ENCODE data around the gene CDH4. TPM values are rescaled to one million over a fixed set of nuclear protein-coding genes. Genes with fewer than 3 reads are reported as not detected.

Gene CDH4
- polyA plus RNA-seq, 6 donors from 2014 or later: not detected

DNA sequence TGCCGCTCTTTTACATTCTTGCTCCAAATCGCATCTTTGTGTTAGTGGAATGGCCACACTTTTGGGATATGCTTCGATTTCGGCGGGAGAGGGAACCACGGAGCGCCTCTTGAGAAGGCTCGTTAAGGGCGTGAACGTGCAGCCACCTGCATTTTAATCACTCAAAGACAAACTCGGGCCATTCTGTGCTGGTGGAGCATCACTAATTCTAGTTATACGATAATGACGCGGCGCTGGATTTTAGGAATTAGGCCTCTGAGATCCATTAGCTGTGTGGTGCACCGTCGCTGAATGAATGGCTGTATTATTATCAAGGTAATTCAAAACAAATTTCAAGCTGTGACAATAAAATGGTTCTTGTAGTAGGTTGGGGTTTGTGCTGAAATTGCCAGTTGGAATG, 305.6 kb downstream of the CDH4 start:
- peaks cover 0 to 14% (median 2%) of the 10 kb centered on the region in 7 donors for H3K9me3 Mint-ChIP-seq
- DNase-seq (no peak), ATAC-seq (ENCODE audit: low read depth in 2 of 2) (no peak)
- no peaks in the 10 kb centered on the region for H3K4me1 Mint-ChIP-seq
- H3K27me3 Mint-ChIP-seq: no peaks in the 10 kb centered on the region
- H3K4me3 Mint-ChIP-seq: no peak overlapping the region
- no peaks in the 10 kb centered on the region for H3K36me3 Mint-ChIP-seq
- H3K27ac Mint-ChIP-seq: no peak overlapping the region

DNA sequence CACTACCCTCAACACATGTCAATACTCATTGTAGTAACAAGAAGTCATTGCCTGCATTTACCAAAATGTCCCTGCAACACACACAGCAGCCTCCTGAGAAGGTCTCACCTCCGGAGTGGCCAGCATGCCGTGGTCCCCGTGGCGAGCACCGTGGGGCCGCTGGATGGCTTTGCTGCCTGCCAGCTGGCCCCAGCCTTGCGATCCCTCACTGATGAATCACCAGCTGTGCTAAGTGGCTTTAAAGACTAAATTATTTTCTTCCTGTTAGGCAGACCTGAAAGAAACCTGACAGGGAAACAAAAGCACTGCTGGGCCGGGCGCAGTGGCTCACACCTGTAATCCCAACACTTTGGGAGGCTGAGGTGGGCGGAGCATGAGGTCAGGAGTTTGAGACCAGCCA, 306.7 kb downstream of the CDH4 start:
- no peaks in the 10 kb centered on the region for H3K4me1 Mint-ChIP-seq
- ATAC-seq (ENCODE audit: low read depth in 2 of 2) (no peak), DNase-seq (no peak)
- no peaks in the 10 kb centered on the region for H3K27me3 Mint-ChIP-seq
- peaks cover 0 to 12% (median 2%) of the 10 kb centered on the region in 7 donors for H3K9me3 Mint-ChIP-seq
- H3K27ac Mint-ChIP-seq: no peak overlapping the region
- H3K4me3 Mint-ChIP-seq: peak overlapping the region in 1 of 8 donors; percentile 30
- H3K36me3 Mint-ChIP-seq: no peaks in the 10 kb centered on the region

GRCh38 chr20:61559706-61560315, 307.8 kb downstream of the CDH4 start:
- Mint-ChIP-seq H3K27ac (no peak overlapping the region), H3K36me3 (no peaks in the 10 kb centered on the region), H3K4me1 (no peaks in the 10 kb centered on the region), H3K4me3 (no peak overlapping the region), H3K27me3 (no peaks in the 10 kb centered on the region), H3K9me3 (peaks cover 0 to 13% (median 0%) of the 10 kb centered on the region in 7 donors)
- ATAC-seq (ENCODE audit: low read depth in 2 of 2) (no peak), DNase-seq (no peak)

DNA sequence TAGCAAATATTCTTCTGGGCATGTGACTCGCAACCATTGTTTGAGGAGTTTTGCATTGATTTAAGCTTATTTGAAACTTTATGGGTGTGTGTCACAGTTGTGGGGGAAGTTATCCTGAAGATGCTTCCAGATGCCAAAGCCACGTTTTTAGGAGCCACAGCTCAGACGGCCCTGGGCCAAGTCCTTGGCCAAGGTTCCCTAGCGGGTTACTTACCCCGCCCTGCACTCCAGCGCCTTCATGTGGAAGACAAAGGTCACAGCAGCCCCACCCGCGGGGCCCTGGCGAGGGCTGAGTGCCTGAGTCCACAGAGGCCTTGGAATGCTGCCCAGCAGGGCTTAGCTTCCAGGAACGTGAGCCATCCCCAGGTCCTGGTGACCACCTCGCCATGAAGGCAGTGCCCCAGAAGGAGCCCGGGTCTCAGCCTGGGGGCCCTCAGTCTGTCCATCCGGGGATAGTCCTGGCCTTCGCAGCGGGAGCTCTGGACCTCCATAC, 308.3 kb downstream of the CDH4 start:
- H3K9me3 Mint-ChIP-seq: peaks cover 0 to 13% (median 0%) of the 10 kb centered on the region in 7 donors
- no peaks in the 10 kb centered on the region for H3K4me1 Mint-ChIP-seq
- ATAC-seq (ENCODE audit: low read depth in 2 of 2) (no peak), DNase-seq (no peak)
- no peak overlapping the region for H3K27ac Mint-ChIP-seq
- H3K4me3 Mint-ChIP-seq: no peak overlapping the region
- no peaks in the 10 kb centered on the region for H3K36me3 Mint-ChIP-seq
- no peaks in the 10 kb centered on the region for H3K27me3 Mint-ChIP-seq

- Mint-ChIP-seq H3K9me3 (peaks cover 0 to 13% (median 1%) of the 10 kb centered on the region in 7 donors), H3K27me3 (no peaks in the 10 kb centered on the region), H3K4me3 (no peak overlapping the region), H3K36me3 (no peaks in the 10 kb centered on the region), H3K4me1 (no peaks in the 10 kb centered on the region), H3K27ac (peak overlapping the region in 1 of 6 donors; percentile 76)
- no peak for ATAC-seq (ENCODE audit: low read depth in 2 of 2)
- DNase-seq: no peak
Measured at GRCh38 chr20:61561111-61561830, 309.2 kb downstream of the CDH4 start.

GRCh38 chr20:61562491-61562890, 310.4 kb downstream of the CDH4 start:
- no peaks in the 10 kb centered on the region for H3K4me1 Mint-ChIP-seq
- H3K27me3 Mint-ChIP-seq: no peaks in the 10 kb centered on the region
- no peak overlapping the region for H3K4me3 Mint-ChIP-seq
- H3K36me3 Mint-ChIP-seq: no peaks in the 10 kb centered on the region
- no peak overlapping the region for H3K27ac Mint-ChIP-seq
- DNase-seq: no peak
- ATAC-seq (ENCODE audit: low read depth in 2 of 2): no peak
- peaks cover 0 to 13% (median 1%) of the 10 kb centered on the region in 7 donors for H3K9me3 Mint-ChIP-seq

DNA sequence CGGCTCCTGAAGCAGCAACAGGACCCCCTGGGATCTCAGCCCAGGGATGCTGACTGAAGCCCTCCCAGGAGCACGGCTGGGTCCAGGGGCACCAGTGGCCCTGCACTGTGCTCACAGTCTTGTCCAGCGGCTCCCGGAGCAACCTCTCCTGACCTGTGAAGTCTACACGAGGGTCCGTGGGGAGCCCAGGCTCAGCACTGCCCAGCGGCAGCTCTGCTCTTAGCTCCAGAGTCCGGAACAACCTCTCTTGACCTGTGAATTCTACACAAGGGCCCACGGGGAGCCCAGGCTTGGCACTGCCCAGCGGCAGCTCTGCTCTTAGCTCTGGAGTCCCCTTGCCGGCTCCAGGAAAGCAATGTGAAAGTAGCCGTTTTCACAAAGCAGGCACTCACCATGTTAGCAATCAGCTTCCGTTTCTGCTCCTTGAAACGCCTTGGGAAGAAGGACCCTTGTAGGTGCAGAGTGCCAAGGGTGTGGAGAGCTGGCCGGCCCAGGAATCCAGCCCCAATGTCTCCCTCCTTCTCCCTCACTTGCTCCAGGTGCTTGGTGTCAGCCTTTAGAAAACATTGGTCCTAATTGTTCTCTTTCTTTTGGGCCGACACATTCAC, 310.9 kb downstream of the CDH4 start:
- Mint-ChIP-seq H3K27me3 (no peaks in the 10 kb centered on the region), H3K9me3 (peaks cover 0 to 12% (median 1%) of the 10 kb centered on the region in 7 donors), H3K27ac (no peak overlapping the region), H3K4me3 (peak overlapping the region in 1 of 8 donors; percentile 37), H3K4me1 (no peaks in the 10 kb centered on the region), H3K36me3 (no peaks in the 10 kb centered on the region)
- no peak for ATAC-seq (ENCODE audit: low read depth in 2 of 2)
- no peak for DNase-seq

GRCh38 chr20:61564628-61565027, 312.6 kb downstream of the CDH4 start:
- ATAC-seq (ENCODE audit: low read depth in 2 of 2) (no peak), DNase-seq (no peak)
- Mint-ChIP-seq H3K27me3 (no peaks in the 10 kb centered on the region), H3K36me3 (no peaks in the 10 kb centered on the region), H3K4me1 (no peaks in the 10 kb centered on the region), H3K9me3 (peaks cover 0 to 17% (median 4%) of the 10 kb centered on the region in 7 donors), H3K27ac (no peak overlapping the region), H3K4me3 (no peak overlapping the region)

- ATAC-seq (ENCODE audit: low read depth in 2 of 2): no peak
- Mint-ChIP-seq H3K4me3 (no peak overlapping the region), H3K36me3 (no peaks in the 10 kb centered on the region), H3K9me3 (peaks cover 0 to 19% (median 7%) of the 10 kb centered on the region in 7 donors), H3K27ac (peak overlapping the region in 2 of 6 donors; percentile 31 to 49), H3K4me1 (no peaks in the 10 kb centered on the region), H3K27me3 (no peaks in the 10 kb centered on the region)
- no peak for DNase-seq
Measured at GRCh38 chr20:61565791-61566190, 313.7 kb downstream of the CDH4 start.

- Mint-ChIP-seq H3K9me3 (peaks cover 0 to 19% (median 7%) of the 10 kb centered on the region in 7 donors), H3K27ac (no peak overlapping the region), H3K36me3 (no peaks in the 10 kb centered on the region), H3K4me1 (no peaks in the 10 kb centered on the region), H3K4me3 (no peak overlapping the region), H3K27me3 (no peaks in the 10 kb centered on the region)
- DNase-seq: no peak
- ATAC-seq (ENCODE audit: low read depth in 2 of 2): no peak
Measured at GRCh38 chr20:61566691-61567090, 314.6 kb downstream of the CDH4 start.

- H3K4me1 Mint-ChIP-seq: no peaks in the 10 kb centered on the region
- DNase-seq (no peak), ATAC-seq (ENCODE audit: low read depth in 2 of 2) (no peak)
- H3K4me3 Mint-ChIP-seq: no peak overlapping the region
- H3K9me3 Mint-ChIP-seq: peaks cover 0 to 19% (median 7%) of the 10 kb centered on the region in 7 donors
- H3K27me3 Mint-ChIP-seq: no peaks in the 10 kb centered on the region
- H3K27ac Mint-ChIP-seq: no peak overlapping the region
- no peaks in the 10 kb centered on the region for H3K36me3 Mint-ChIP-seq
Measured at GRCh38 chr20:61567204-61567603, 315.1 kb downstream of the CDH4 start.

- H3K9me3 Mint-ChIP-seq: peaks cover 5 to 15% (median 7%) of the 10 kb centered on the region in 7 donors
- no peaks in the 10 kb centered on the region for H3K27me3 Mint-ChIP-seq
Measured at GRCh38 chr20:61569825-61570224, 317.8 kb downstream of the CDH4 start.

GRCh38 chr20:61570646-61571195, 318.7 kb downstream of the CDH4 start:
- ATAC-seq (ENCODE audit: low read depth in 2 of 2): no peak
- no peak overlapping the region for H3K4me3 Mint-ChIP-seq
- no peaks in the 10 kb centered on the region for H3K4me1 Mint-ChIP-seq
- H3K27me3 Mint-ChIP-seq: no peaks in the 10 kb centered on the region
- H3K9me3 Mint-ChIP-seq: peaks cover 5 to 21% (median 7%) of the 10 kb centered on the region in 7 donors
- H3K36me3 Mint-ChIP-seq: no peaks in the 10 kb centered on the region
- no peak for DNase-seq
- no peak overlapping the region for H3K27ac Mint-ChIP-seq

More at GRCh38 chr20:61569825-61570224, 317.8 kb downstream of the CDH4 start:
- no peak overlapping the region for H3K27ac Mint-ChIP-seq
- DNase-seq: no peak
- no peak overlapping the region for H3K4me3 Mint-ChIP-seq
- no peak for ATAC-seq (ENCODE audit: low read depth in 2 of 2)
- no peaks in the 10 kb centered on the region for H3K36me3 Mint-ChIP-seq
- no peaks in the 10 kb centered on the region for H3K4me1 Mint-ChIP-seq
